ENCODE measurements around the gene ZSCAN30. TPM values are rescaled to one million over a fixed set of nuclear protein-coding genes. Genes with fewer than 3 reads are reported as not detected.
A peak's percentile ranks its signal among the peaks of the same experiment; 100 is the strongest.

Gene ZSCAN30
- total and polyA plus RNA-seq, 9 of the 15 experiments (the other 6 are each of a cell fraction or from before 2014, with no cell fraction given), result 4.6 to 13.6 (median 10.8) TPM

- DNase-seq (ENCODE audit: extremely low read depth in 1 of 4, low spot score in 3 of 4) (peak in 1 of 4 experiments; percentile 30), FAIRE-seq (peak; percentile 23), ATAC-seq (peak; percentile 53)
- Histone ChIP-seq H3K9me3 (replicated peaks; ENCODE audit: control insufficient read depth, insufficient read depth, low read depth, low read length) (no peaks in the 10 kb centered on the region), H2AFZ (ENCODE audit: low read depth, low read length) (no peak overlapping the region), H3K36me3 (ENCODE audit: control insufficient read depth, insufficient read depth, low read length) (no peaks in the 10 kb centered on the region), H3K79me2 (ENCODE audit: control insufficient read depth, insufficient read depth, low read length) (no peaks in the 10 kb centered on the region), H3K9ac (ENCODE audit: insufficient read depth in 1 of 2, low read depth in 2 of 2, low read length in 2 of 2) (no peak overlapping the region), H3K27me3 (ENCODE audit: control insufficient read depth in 2 of 2, insufficient read depth in 2 of 2, low read length in 2 of 2) (no peaks in the 10 kb centered on the region), H3K27ac (ENCODE audit: extremely low read depth, low read depth, low read length) (no peak overlapping the region), H3K4me2 (ENCODE audit: insufficient read depth, low read length) (no peak overlapping the region), H3K4me1 (replicated peaks in 1 of 2; ENCODE audit: control insufficient read depth in 2 of 2, insufficient read depth in 2 of 2, low read length in 2 of 2) (peaks cover 0 to 16% of the 10 kb centered on the region in 2 experiments; a peak in 3 of 5 replicates), H3K9me1 (ENCODE audit: control insufficient read depth, insufficient read depth, low read length) (no peaks in the 10 kb centered on the region), H4K20me1 (replicated peaks; ENCODE audit: control insufficient read depth, insufficient read depth, low read length) (no peaks in the 10 kb centered on the region), H3K4me3 (no peak overlapping the region)
- WGBS (ENCODE audit: insufficient coverage, low coverage, missing lambda C conversion rate), result 1% methylated on average over 3 of the region's 3 CpGs
- no TSS peak for BruUV-seq (replicated peaks)
- in situ Hi-C loops (cut with MboI), result no loop called here
- ChIA-PET CTCF (ENCODE audit: low intra/inter-chr PET ratio) (no interaction called here), POLR2A (interaction anchor here (0.6 to 1.2 kb wide), 2 partner anchors 22 to 23 kb away, joined by 3 read pairs; partner anchors contain the start of gene ZNF24)
- intact Hi-C loops (cut with micrococcal nuclease), result no loop called here
- TF ChIP-seq MEIS2 (IDR thresholded peaks at IDR 0.05; ENCODE audit: partially characterized antibody) (peak; percentile 83), CUX1 (CRISPR knock-in tag; IDR thresholded peaks at IDR 0.05) (no peak), RFX5 (IDR thresholded peaks at IDR 0.05; ENCODE audit: low read depth, low read length) (no peak), RAD21 (CRISPR knock-in tag; conservative IDR thresholded peaks at IDR 0.05 in 1 of 2, IDR thresholded peaks at IDR 0.05 in 1 of 2) (peak in 1 of 2 experiments; percentile 7; a peak in 1 of 4 replicates), ELF1 (tag; IDR thresholded peaks at IDR 0.05) (no peak), CC2D1A (IDR thresholded peaks at IDR 0.05) (no peak), SMARCA5 (IDR thresholded peaks at IDR 0.05) (no peak), POLR2H (tag; IDR thresholded peaks at IDR 0.05; ENCODE audit: low read depth) (no peak), RBFOX2 (IDR thresholded peaks at IDR 0.05; ENCODE audit: low read depth, low read length) (no peak), HDAC2 (IDR thresholded peaks at IDR 0.05) (no peak), CBFA2T2 (conservative IDR thresholded peaks at IDR 0.05) (peak; percentile 21; the same call in 1 of the 2 replicates), PTTG1 (tag; IDR thresholded peaks at IDR 0.05; ENCODE audit: low read depth) (no peak), RNF2 (IDR thresholded peaks at IDR 0.05) (no peak), TCF3 (CRISPR knock-in tag; IDR thresholded peaks at IDR 0.05) (peak; percentile 54), TEAD4 (IDR thresholded peaks at IDR 0.05; ENCODE audit: low read length) (no peak), TEAD4 (CRISPR knock-in tag; IDR thresholded peaks at IDR 0.05; ENCODE audit: borderline replicate concordance) (no peak), RBM15 (IDR thresholded peaks at IDR 0.05; ENCODE audit: insufficient read depth, low read length) (no peak), SETDB1 (IDR thresholded peaks at IDR 0.05; ENCODE audit: low read length) (no peak), BMI1 (IDR thresholded peaks at IDR 0.05; ENCODE audit: low read length) (no peak)
Observed at GRCh38 chr18:35322486-35323458, 32.7 kb upstream of the ZSCAN30 start.

Data from K562 (cell line).